Measurements from ENCODE around the gene C1QBP. TPM values are rescaled to one million over a fixed set of nuclear protein-coding genes. Genes with fewer than 3 reads are reported as not detected.

C1QBP gene
- total RNA-seq, 1 donor from 2014 or later = 73.7 TPM

GRCh38 chr17:5410594-5411272 is 28.2 kb downstream of the C1QBP start:
- intact Hi-C loops (cut with DNase I) = no loop called here
- Histone ChIP-seq H3K4me1 (no peaks in the 10 kb centered on the region), H3K4me3 (no peak overlapping the region)

GRCh38 chr17:5408186-5408585 is 30.8 kb downstream of the C1QBP start:
- no peaks in the 10 kb centered on the region for H3K27me3 ChIP-seq
- H3K36me3 ChIP-seq = peaks cover 100% of the 10 kb centered on the region
- H3K27ac ChIP-seq = no peak overlapping the region
- DNase-seq = no peak
- TF ChIP-seq, protein P1, sequence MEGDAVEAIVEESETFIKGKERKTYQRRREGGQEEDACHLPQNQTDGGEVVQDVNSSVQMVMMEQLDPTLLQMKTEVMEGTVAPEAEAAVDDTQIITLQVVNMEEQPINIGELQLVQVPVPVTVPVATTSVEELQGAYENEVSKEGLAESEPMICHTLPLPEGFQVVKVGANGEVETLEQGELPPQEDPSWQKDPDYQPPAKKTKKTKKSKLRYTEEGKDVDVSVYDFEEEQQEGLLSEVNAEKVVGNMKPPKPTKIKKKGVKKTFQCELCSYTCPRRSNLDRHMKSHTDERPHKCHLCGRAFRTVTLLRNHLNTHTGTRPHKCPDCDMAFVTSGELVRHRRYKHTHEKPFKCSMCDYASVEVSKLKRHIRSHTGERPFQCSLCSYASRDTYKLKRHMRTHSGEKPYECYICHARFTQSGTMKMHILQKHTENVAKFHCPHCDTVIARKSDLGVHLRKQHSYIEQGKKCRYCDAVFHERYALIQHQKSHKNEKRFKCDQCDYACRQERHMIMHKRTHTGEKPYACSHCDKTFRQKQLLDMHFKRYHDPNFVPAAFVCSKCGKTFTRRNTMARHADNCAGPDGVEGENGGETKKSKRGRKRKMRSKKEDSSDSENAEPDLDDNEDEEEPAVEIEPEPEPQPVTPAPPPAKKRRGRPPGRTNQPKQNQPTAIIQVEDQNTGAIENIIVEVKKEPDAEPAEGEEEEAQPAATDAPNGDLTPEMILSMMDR (IDR thresholded peaks at IDR 0.05) = no peak
- no peak for ATAC-seq
- no peaks in the 10 kb centered on the region for H3K9me3 ChIP-seq
- no peaks in the 10 kb centered on the region for H3K4me1 ChIP-seq
- intact Hi-C loops (cut with DNase I) = no loop called here
- H3K4me3 ChIP-seq = no peak overlapping the region

More at GRCh38 chr17:5410594-5411272, 28.2 kb downstream of the C1QBP start:
- H3K27me3 ChIP-seq = no peaks in the 10 kb centered on the region
- no peaks in the 10 kb centered on the region for H3K9me3 ChIP-seq
- TF ChIP-seq, protein P1 (IDR thresholded peaks at IDR 0.05) = no peak
- ATAC-seq (no peak), DNase-seq (no peak)
- peaks cover 100% of the 10 kb centered on the region for H3K36me3 ChIP-seq
- no peak overlapping the region for H3K27ac ChIP-seq

DNA sequence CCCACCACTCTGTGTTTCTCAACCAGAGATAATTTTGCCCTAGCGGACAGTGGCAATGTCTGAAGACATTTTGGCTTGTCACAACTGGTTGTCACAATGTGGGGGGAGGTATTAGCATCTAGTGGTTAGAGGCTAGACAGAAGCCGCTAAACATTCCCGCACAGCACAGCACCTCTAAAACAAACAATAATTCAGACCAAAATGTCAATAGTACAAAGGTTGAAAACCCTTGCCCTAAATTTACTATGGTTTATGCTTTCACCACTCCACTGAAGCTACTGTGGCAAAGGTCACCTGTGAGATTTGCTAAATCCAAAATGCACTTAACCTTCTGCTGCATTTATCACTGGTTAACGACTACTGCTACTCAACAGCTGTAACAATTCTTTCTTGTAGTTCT is 33.6 kb downstream of the C1QBP start:
- H3K27ac ChIP-seq = no peak overlapping the region
- no peak for ATAC-seq
- no peaks in the 10 kb centered on the region for H3K4me1 ChIP-seq
- peaks cover 100% of the 10 kb centered on the region for H3K36me3 ChIP-seq
- no peak overlapping the region for H3K4me3 ChIP-seq
- TF ChIP-seq, protein P1 (IDR thresholded peaks at IDR 0.05) = no peak
- H3K27me3 ChIP-seq = no peaks in the 10 kb centered on the region
- no peak for DNase-seq
- H3K9me3 ChIP-seq = no peaks in the 10 kb centered on the region
- intact Hi-C loops (cut with DNase I) = no loop called here

- Histone ChIP-seq H3K36me3 (peaks cover 100% of the 10 kb centered on the region), H3K9me3 (no peaks in the 10 kb centered on the region), H3K4me3 (no peak overlapping the region), H3K27me3 (no peaks in the 10 kb centered on the region), H3K27ac (no peak overlapping the region), H3K4me1 (no peaks in the 10 kb centered on the region)
- no peak for DNase-seq
- TF ChIP-seq, protein P1 (IDR thresholded peaks at IDR 0.05) = no peak
- intact Hi-C loops (cut with DNase I) = no loop called here
- no peak for ATAC-seq
Measured at GRCh38 chr17:5399767-5400166, 39.2 kb downstream of the C1QBP start.

- Histone ChIP-seq H3K4me1 (no peaks in the 10 kb centered on the region), H3K4me3 (no peak overlapping the region), H3K27me3 (no peaks in the 10 kb centered on the region), H3K36me3 (peaks cover 98% of the 10 kb centered on the region), H3K27ac (no peak overlapping the region), H3K9me3 (no peaks in the 10 kb centered on the region)
- intact Hi-C loops (cut with DNase I) = no loop called here
- TF ChIP-seq, protein P1 (IDR thresholded peaks at IDR 0.05) = no peak
- ATAC-seq = no peak
- no peak for DNase-seq
Measured at GRCh38 chr17:5396612-5397011, 42.3 kb downstream of the C1QBP start.
